Parathyroid adenoma (tissue), 2 donors: Measurements from ENCODE around the gene ASZ1.

ENCODE experiments used
- H2AFZ ChIP-seq: fragments of 300-600 bp; sonication (generic); one replicate; pipeline ENCODE4 v1.7.0; 2017; ENCODE audit warnings: antibody characterized with exemption, mild to moderate bottlenecking
- H3K27ac ChIP-seq: fragments of 300-600 bp; sonication (generic); one replicate; pipeline ENCODE4 v1.7.0; 2017
- H3K27me3 ChIP-seq: fragments of 300-600 bp; sonication (generic); one replicate; pipeline ENCODE4 v1.7.0; 2017; ENCODE audit warnings: low read length; ENCODE audit not compliant: control insufficient read depth, insufficient read depth
- H3K36me3 ChIP-seq: fragments of 300-600 bp; sonication (generic); one replicate; pipeline ENCODE4 v1.7.0; 2017; ENCODE audit warnings: low read length; ENCODE audit not compliant: control insufficient read depth, insufficient read depth
- H3K4me1 ChIP-seq: fragments of 300-600 bp; sonication (generic); one replicate; pipeline ENCODE4 v1.7.0; 2017; ENCODE audit warnings: control low read depth
- H3K4me2 ChIP-seq: fragments of 300-600 bp; sonication (generic); one replicate; pipeline ENCODE4 v1.7.0; 2017; ENCODE audit warnings: low read length
- H3K4me3 ChIP-seq: fragments of 300-600 bp; sonication (generic); one replicate; pipeline ENCODE4 v1.7.0; 2017; ENCODE audit warnings: low read depth, low read length
- H3K79me2 ChIP-seq: fragments of 300-600 bp; sonication (generic); one replicate; pipeline ENCODE4 v1.7.0; 2017; ENCODE audit warnings: control low read depth
- H3K9ac ChIP-seq: fragments of 300-600 bp; sonication (generic); one replicate; pipeline ENCODE4 v1.7.0; 2017; ENCODE audit warnings: mild to moderate bottlenecking
- H3K9me3 ChIP-seq: fragments of 300-600 bp; sonication (generic); one replicate; pipeline ENCODE4 v1.7.0; 2017; ENCODE audit warnings: low read length; ENCODE audit not compliant: control insufficient read depth
- TF ChIP-seq, protein P1 (sequence below): fragments of 300-600 bp; sonication (generic); IDR thresholded peaks from one replicate; pipeline ENCODE4 v1.7.0; 2017; ENCODE audit warnings: antibody characterized with exemption, mild to moderate bottlenecking
- donor health status: primary hyperparathyroidism.

ASZ1 gene

DNA sequence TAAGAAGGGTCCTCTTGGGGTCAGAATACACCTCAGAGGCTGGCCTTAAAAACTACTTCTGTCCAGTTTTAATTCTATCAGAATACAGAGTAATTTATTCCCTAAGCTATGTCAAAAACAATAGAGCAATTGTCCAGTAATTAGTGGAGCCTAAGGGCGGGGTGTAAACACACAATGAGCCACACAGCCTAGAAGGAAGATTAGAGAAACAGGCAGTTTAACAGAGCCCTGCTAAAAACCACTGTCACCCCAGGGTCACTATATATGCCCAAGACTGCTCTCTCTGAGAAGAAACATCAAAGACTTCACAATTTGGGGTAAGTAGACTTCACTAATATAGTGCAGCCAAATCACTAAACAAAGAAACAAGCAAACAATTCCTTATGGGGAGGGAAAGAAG is 77.3 kb downstream of the ASZ1 start:
- Histone ChIP-seq H2AFZ (no peak overlapping the region), H3K4me2 (no peak overlapping the region), H3K36me3 (no peaks in the 10 kb centered on the region), H3K27me3 (no peaks in the 10 kb centered on the region), H3K4me1 (no peaks in the 10 kb centered on the region), H3K79me2 (no peaks in the 10 kb centered on the region), H3K9me3 (no peaks in the 10 kb centered on the region), H3K4me3 (no peak overlapping the region), H3K27ac (no peak overlapping the region), H3K9ac (no peak overlapping the region)
- TF ChIP-seq, protein P1, sequence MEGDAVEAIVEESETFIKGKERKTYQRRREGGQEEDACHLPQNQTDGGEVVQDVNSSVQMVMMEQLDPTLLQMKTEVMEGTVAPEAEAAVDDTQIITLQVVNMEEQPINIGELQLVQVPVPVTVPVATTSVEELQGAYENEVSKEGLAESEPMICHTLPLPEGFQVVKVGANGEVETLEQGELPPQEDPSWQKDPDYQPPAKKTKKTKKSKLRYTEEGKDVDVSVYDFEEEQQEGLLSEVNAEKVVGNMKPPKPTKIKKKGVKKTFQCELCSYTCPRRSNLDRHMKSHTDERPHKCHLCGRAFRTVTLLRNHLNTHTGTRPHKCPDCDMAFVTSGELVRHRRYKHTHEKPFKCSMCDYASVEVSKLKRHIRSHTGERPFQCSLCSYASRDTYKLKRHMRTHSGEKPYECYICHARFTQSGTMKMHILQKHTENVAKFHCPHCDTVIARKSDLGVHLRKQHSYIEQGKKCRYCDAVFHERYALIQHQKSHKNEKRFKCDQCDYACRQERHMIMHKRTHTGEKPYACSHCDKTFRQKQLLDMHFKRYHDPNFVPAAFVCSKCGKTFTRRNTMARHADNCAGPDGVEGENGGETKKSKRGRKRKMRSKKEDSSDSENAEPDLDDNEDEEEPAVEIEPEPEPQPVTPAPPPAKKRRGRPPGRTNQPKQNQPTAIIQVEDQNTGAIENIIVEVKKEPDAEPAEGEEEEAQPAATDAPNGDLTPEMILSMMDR: no peak

DNA sequence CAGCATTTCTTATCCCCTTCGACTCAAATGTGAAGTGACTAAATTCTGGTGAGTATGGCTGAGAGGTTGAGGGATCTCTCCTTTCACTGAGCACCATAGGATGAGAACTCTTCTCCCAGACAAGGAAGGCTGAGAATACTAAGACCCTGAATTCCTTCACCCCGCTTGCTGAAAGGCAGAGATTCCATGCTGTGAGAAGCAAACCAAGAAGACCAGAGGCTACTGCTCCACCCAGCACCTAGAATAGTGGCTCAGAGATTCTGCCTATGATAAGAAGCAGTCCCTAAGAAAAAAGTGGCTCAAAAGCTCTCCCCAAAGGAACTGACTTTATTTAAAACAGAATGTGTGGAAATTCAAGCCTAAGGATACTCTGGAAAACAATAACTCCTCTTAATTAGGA is 77.7 kb downstream of the ASZ1 start:
- no peaks in the 10 kb centered on the region for H3K4me1 ChIP-seq
- no peak overlapping the region for H3K27ac ChIP-seq
- H3K36me3 ChIP-seq: no peaks in the 10 kb centered on the region
- no peaks in the 10 kb centered on the region for H3K79me2 ChIP-seq
- no peak overlapping the region for H3K4me3 ChIP-seq
- TF ChIP-seq, protein P1: no peak
- no peaks in the 10 kb centered on the region for H3K27me3 ChIP-seq
- no peaks in the 10 kb centered on the region for H3K9me3 ChIP-seq
- no peak overlapping the region for H3K9ac ChIP-seq
- no peak overlapping the region for H3K4me2 ChIP-seq
- H2AFZ ChIP-seq: no peak overlapping the region

DNA sequence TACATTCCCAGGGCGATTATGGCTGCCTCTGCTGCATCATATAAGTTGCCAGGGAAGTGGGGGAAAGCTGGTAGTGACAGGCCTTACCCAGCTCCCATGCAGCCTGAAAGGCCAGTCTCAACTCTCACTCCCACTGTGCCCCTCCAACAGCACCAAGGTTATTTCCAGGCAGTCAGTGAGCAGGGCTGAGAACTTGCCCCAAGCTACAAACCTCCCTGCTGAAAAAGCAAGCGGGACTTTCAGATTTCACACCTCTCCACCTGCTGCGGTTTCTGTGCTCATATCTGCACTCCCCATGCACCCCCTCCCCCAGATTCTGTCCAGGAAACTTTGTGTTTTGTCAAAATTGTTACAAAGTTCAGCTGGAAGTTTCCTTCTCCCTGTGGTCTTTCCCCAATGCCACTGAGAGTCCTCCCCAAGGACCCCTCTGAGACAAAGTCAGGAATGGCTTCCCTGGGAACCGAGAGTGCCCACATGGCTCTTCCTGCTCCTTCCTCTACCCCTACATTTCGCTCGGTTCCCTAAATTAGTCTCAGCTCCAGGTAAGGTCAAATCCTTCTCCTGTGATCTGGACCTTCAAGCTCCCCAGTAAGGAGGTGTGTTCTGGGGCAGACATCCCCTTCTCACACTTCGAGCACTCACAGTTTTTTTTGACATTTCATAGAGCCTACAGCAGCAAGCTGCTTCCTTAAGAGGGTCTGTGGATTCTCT is 79.2 kb downstream of the ASZ1 start:
- no peak overlapping the region for H3K4me3 ChIP-seq
- no peak overlapping the region for H3K4me2 ChIP-seq
- H2AFZ ChIP-seq: no peak overlapping the region
- H3K9ac ChIP-seq: no peak overlapping the region
- no peaks in the 10 kb centered on the region for H3K27me3 ChIP-seq
- no peaks in the 10 kb centered on the region for H3K4me1 ChIP-seq
- H3K27ac ChIP-seq: no peak overlapping the region
- TF ChIP-seq, protein P1: no peak
- H3K9me3 ChIP-seq: no peaks in the 10 kb centered on the region
- H3K79me2 ChIP-seq: no peaks in the 10 kb centered on the region
- no peaks in the 10 kb centered on the region for H3K36me3 ChIP-seq

DNA sequence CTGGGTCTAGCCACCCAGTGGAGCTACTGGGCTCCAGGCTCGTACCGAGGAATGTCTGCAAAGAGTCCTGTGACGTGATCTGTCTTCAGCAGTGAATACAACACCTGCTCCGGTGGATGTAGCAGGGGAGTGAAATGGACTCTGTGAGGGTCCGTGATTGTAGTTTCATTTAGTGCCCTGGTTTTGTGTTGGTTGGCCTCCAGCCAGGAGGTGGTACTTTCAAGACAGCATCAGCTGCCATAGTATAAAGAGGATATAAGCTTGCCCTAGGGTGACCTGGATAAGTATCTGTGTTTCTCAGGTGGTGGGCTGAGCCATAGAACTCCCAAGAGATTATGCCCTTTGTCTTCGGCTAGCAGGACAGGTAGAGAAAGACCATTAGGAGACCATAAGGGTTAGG is 79.8 kb downstream of the ASZ1 start:
- Histone ChIP-seq H3K4me1 (no peaks in the 10 kb centered on the region), H3K9me3 (no peaks in the 10 kb centered on the region), H3K4me3 (no peak overlapping the region), H3K27me3 (no peaks in the 10 kb centered on the region), H3K4me2 (no peak overlapping the region), H3K9ac (no peak overlapping the region), H2AFZ (no peak overlapping the region), H3K36me3 (no peaks in the 10 kb centered on the region), H3K27ac (no peak overlapping the region), H3K79me2 (no peaks in the 10 kb centered on the region)
- TF ChIP-seq, protein P1: no peak

DNA sequence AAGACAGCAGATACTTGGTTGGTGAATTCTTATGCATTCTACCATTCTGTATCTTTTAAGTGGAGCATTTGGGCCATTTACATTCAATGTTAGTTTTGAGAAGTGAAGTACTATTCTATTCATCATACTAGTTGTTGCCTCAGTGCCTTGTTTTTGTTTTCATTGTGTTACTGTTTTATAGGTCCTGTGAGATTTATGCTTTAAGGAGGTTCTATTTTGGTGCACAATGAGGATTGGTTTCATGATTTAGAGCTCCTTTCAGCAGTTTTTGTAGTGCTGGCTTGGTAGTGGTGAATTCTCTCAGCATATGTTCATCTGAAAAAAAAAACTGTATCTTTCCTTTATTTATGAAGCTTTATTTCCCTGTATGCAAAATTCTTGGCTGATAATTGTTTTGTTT is 81.1 kb downstream of the ASZ1 start:
- Histone ChIP-seq H3K79me2 (no peaks in the 10 kb centered on the region), H3K4me1 (no peaks in the 10 kb centered on the region), H3K9ac (no peak overlapping the region), H3K27ac (no peak overlapping the region), H3K4me3 (no peak overlapping the region), H3K27me3 (no peaks in the 10 kb centered on the region), H3K36me3 (no peaks in the 10 kb centered on the region), H2AFZ (no peak overlapping the region), H3K9me3 (no peaks in the 10 kb centered on the region), H3K4me2 (no peak overlapping the region)
- TF ChIP-seq, protein P1: no peak
